ENCODE data around the gene SMIM36. TPM values are rescaled to one million over a fixed set of nuclear protein-coding genes. Genes with fewer than 3 reads are reported as not detected.
"Not testable (repeated sequence)": the region's sequence is repeated elsewhere in the genome, so short reads cannot be mapped to it uniquely, and the experiment has no call there.

SMIM36 gene
- total RNA-seq, 2 experiments from 2014 or later, result not detected

DNA sequence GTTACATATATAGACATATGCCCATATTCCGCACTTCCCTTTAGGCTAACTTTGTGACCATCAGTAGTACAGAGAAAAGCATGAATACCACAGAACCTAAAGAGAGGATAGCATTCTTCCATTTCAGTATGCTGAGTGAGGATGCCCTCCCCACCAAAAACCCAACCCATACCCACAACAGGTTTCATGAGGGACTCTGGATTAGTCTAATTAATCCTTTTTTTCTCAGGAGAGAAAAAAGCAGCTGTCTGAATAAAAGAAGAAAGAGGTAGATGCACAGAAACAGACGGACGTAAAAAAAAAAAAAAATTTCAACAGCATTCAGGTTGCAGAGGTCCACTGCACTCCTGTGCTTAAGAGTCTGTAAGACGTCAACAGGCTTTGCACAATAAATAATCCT lies 96.3 kb downstream of the SMIM36 start:
- ChIA-PET POLR2A (no interaction called here), CTCF (no interaction called here)
- H3K4me3 Mint-ChIP-seq, result no peak overlapping the region
- no peaks in the 10 kb centered on the region for H3K9me3 Mint-ChIP-seq
- intact Hi-C loops (cut with micrococcal nuclease), result no loop called here
- DNase-seq, result no peak
- peaks cover 38% of the 10 kb centered on the region for H3K4me1 Mint-ChIP-seq (ENCODE audit: low read depth)
- H3K27me3 Mint-ChIP-seq, result no peaks in the 10 kb centered on the region
- H3K36me3 Mint-ChIP-seq, result peaks cover 25% of the 10 kb centered on the region
- H3K27ac Mint-ChIP-seq, result no peak overlapping the region

DNA sequence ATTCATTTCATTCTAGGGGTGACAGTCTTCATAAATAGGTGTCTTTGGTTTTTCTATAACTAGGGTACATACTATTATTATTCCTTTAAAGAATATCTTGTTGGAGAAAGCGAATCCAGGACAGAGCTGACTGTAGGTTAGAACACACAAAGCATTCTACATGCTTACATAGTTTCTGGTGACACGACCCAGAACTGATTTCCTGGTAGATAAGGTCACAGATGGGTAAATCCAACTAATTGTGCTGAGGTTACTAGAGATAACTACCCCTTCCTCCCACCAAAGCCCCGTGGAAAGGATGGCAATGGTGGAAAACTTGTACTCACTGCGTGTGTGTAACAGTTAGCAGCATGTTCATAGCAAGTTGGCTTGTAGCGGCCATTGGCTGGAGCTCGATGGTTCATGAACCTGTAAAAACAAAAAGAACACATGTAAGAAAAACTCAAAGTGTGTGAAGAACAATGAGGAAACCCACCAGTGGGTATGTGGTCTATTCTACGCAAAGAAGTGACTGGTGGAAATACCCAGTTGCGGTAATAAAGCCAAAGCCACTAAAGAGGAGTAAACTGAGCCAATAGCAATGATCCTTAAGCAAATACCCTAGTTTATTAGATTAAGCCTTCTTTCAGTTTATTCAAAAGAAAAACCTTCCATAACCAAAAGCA lies 97.3 kb downstream of the SMIM36 start:
- H3K4me3 Mint-ChIP-seq, result no peak overlapping the region
- intact Hi-C loops (cut with micrococcal nuclease), result no loop called here
- H3K27ac Mint-ChIP-seq, result no peak overlapping the region
- no peaks in the 10 kb centered on the region for H3K9me3 Mint-ChIP-seq
- peaks cover 27% of the 10 kb centered on the region for H3K4me1 Mint-ChIP-seq (ENCODE audit: low read depth)
- H3K27me3 Mint-ChIP-seq, result no peaks in the 10 kb centered on the region
- H3K36me3 Mint-ChIP-seq, result peaks cover 33% of the 10 kb centered on the region
- ChIA-PET CTCF (no interaction called here), POLR2A (no interaction called here)
- DNase-seq, result no peak

DNA sequence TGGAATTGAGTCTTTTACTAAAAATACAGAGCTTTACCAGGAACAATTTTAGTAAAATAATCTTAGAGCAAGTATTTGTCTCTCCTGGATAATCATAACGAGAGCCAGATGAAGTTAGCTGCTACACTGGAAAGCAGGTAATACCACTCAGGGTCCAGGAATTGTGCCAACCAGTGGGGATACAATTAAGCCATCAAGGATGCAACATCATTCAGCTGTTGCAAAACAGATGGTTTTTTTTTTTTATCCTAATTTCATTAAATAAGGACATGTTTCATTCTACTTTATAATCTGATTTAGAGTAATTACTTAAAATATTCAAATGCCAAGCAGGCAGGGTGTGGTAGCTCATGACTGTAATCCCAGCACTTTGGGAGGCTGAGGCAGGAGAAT lies 99.8 kb downstream of the SMIM36 start:
- intact Hi-C loops (cut with micrococcal nuclease), result no loop called here
- H3K27me3 Mint-ChIP-seq, result no peaks in the 10 kb centered on the region
- no peak overlapping the region for H3K27ac Mint-ChIP-seq
- H3K9me3 Mint-ChIP-seq, result no peaks in the 10 kb centered on the region
- DNase-seq, result no peak
- ChIA-PET POLR2A (no interaction called here), CTCF (interaction anchor here (1.0 kb wide), 1 partner anchor 103 kb away, joined by 3 read pairs; no protein-coding TSS in a partner anchor)
- peaks cover 42% of the 10 kb centered on the region for H3K36me3 Mint-ChIP-seq
- peaks cover 7% of the 10 kb centered on the region for H3K4me1 Mint-ChIP-seq (ENCODE audit: low read depth)
- H3K4me3 Mint-ChIP-seq, result no peak overlapping the region

DNA sequence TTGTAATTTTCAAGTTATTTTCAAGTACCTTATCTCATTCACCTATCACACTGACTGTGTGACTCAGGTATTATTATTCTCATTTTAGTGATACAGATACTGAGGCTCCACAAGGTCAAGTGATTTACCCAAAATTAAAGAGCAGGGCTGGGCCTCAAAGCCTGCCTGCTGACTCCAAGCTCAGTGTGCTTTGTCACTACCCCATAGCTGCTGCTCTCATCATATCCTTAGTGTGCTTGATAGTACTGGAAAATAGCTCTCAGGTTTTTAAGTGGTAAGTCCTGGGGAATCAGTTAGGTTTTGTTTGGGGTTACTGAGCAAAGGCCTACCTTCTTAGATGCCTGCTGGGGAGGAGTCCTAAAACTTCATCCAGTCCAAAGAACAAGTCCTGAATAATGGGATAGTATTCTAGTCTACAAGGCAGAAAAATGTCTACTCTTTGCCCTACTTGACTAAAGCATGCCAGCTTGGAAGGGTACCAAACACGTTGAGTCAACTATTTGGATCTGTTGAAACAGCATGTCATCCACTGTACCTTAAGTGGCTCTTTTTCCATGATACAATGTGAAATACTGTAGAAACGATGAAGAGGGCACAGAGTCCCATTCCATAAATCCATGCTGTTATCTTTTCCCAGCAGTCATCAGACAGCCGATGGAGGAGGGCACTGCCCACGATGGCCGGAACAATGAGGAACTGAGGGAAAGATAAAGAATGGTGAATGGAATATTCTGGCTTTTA lies 100.4 kb downstream of the SMIM36 start:
- Mint-ChIP-seq H3K9me3 (no peaks in the 10 kb centered on the region), H3K4me1 (ENCODE audit: low read depth) (peaks cover 5% of the 10 kb centered on the region), H3K36me3 (peaks cover 42% of the 10 kb centered on the region), H3K4me3 (no peak overlapping the region), H3K27me3 (no peaks in the 10 kb centered on the region), H3K27ac (no peak overlapping the region)
- CTCF ChIA-PET, result interaction anchor here (1.0 kb wide), 1 partner anchor 103 kb away, joined by 3 read pairs; no protein-coding TSS in a partner anchor
- POLR2A ChIA-PET, result no interaction called here
- no peak for DNase-seq
- intact Hi-C loops (cut with micrococcal nuclease), result no loop called here

DNA sequence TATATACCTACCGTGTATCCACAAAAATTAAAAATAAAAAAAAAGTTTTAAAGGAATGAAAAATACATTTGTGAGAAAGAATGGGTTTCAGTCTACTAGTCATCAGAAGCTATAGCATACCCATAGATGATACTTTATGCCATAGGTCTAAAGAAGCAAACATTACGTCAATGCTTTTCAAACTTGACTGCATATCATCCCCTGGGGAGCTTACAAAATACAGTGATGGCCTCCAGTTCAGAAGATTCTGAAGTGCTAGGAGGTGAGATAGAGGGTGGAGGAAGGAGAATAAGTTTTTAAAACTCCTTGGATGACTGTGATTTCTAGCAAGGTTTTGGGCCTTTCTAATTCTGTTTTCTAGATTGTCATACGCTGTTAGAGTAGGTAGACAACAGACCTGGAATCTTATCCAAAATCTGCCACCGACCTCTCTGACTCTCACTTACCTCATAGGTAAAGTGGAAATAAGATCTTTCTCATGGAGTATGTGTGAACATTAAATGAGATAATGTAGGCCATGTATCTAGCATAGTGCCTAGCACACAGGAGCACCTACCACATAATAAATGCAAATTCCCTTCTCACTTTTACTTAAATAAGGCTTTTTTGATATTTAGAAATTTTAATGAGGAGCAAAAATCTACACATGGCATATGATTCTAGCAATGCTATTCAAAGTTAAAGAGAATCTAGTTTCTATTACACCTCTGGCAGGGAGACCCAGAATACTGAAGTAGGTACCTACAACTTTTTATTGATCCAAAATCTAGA lies 102.0 kb downstream of the SMIM36 start:
- intact Hi-C loops (cut with micrococcal nuclease), result no loop called here
- Mint-ChIP-seq H3K36me3 (peaks cover 51% of the 10 kb centered on the region), H3K27me3 (no peaks in the 10 kb centered on the region), H3K27ac (no peak overlapping the region), H3K9me3 (no peaks in the 10 kb centered on the region), H3K4me1 (ENCODE audit: low read depth) (no peaks in the 10 kb centered on the region), H3K4me3 (no peak overlapping the region)
- ChIA-PET CTCF (no interaction called here), POLR2A (no interaction called here)
- DNase-seq, result no peak

DNA sequence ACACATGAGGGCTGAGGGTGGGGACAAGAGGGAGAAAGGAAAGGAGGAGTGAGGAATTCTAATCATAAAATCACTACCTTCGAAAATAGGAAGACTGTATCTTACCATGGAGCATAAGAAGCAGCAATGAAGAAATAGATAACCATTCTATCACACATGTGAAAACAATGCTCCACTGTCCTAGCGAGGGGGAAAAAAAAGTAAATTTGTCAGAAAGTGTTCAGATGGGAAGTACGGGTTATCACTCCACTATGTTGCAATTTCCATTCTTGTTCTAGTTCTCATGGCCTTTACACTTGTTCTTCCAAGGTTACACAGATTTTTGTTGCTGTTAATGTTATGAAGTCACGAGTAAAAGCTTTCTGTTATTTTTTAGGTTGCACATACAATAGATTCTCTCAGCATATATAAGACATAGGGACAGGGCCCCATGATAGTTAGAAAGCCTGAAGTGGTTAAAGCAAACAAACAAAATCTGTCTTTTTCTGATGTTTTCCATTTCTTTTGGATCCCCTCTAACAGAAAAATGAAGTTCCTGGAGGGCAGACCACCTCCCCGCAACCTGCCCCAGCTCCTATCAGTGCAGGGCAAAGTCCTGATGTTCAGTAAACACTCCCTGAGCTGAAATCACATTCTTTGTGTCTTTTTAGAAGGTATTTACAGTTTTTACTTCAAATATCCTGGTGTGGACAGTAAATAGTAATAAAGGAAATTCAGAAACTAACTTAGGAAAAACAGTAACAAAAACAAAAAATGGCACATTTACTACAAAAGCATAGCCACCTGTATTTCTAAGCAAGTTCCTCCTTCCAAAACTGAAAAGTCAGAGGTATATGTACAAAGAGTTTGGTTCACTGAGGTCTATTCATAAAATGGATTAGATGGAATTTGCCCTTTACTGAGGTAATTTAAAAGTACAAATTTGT lies 103.3 kb downstream of the SMIM36 start:
- intact Hi-C loops (cut with micrococcal nuclease), result no loop called here
- ChIA-PET CTCF (no interaction called here), POLR2A (no interaction called here)
- peaks cover 46% of the 10 kb centered on the region for H3K36me3 Mint-ChIP-seq
- H3K27me3 Mint-ChIP-seq, result no peaks in the 10 kb centered on the region
- DNase-seq, result no peak
- H3K4me1 Mint-ChIP-seq (ENCODE audit: low read depth), result no peaks in the 10 kb centered on the region
- no peak overlapping the region for H3K4me3 Mint-ChIP-seq
- H3K27ac Mint-ChIP-seq, result no peak overlapping the region
- H3K9me3 Mint-ChIP-seq, result no peaks in the 10 kb centered on the region

DNA sequence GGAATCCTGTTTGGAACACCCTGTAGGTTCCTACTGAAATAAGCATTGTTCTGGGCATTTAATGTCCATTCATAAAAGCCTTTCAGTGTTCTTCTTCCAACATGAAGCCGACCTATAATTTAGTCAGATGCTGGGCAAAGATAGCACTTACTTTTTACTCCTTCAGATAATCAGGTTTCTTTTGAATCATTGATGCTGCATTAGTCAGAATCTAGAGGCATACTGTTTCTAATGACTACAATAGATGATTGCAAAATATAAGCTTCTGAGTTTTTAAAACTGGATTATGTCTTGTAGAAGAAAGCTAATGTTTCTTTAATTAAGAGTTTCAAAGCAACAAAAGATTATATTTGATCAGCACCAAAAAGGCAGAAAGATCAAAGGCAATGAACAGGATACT lies 105.7 kb downstream of the SMIM36 start:
- no peak overlapping the region for H3K4me3 Mint-ChIP-seq
- H3K4me1 Mint-ChIP-seq (ENCODE audit: low read depth), result no peaks in the 10 kb centered on the region
- H3K27me3 Mint-ChIP-seq, result no peaks in the 10 kb centered on the region
- ChIA-PET POLR2A (no interaction called here), CTCF (interaction anchor here (0.9 to 1.3 kb wide), 2 partner anchors 17 to 109 kb away, joined by 3 to 4 read pairs; no protein-coding TSS in a partner anchor)
- H3K9me3 Mint-ChIP-seq, result no peaks in the 10 kb centered on the region
- no peak for DNase-seq
- H3K36me3 Mint-ChIP-seq, result peaks cover 41% of the 10 kb centered on the region
- intact Hi-C loops (cut with micrococcal nuclease), result no loop called here
- H3K27ac Mint-ChIP-seq, result no peak overlapping the region

DNA sequence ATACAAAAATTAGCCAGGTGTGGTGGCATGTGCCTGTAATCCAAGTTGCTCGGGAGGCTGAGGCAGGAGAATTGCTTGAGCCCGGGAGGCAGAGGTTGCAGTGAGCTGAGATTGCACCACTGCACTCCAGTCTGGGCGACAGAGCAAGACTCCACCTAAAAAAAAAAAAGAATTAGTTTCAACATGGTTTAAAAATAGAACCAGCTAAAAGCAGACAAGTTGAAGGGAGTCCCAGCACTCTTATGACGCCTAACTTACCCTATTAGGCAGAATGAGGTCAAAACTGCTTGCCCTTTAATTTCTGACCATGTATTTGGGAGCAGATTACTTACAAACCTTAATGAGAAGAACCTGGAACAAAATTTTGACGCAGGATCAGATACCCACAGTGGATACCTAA lies 107.1 kb downstream of the SMIM36 start:
- intact Hi-C loops (cut with micrococcal nuclease); POLR2A ChIA-PET; H3K4me3 Mint-ChIP-seq; H3K9me3 Mint-ChIP-seq; DNase-seq; H3K4me1 Mint-ChIP-seq (ENCODE audit: low read depth); H3K27me3 Mint-ChIP-seq; H3K27ac Mint-ChIP-seq; CTCF ChIA-PET: not testable (repeated sequence)
- peaks cover 30% of the 10 kb centered on the region for H3K36me3 Mint-ChIP-seq

DNA sequence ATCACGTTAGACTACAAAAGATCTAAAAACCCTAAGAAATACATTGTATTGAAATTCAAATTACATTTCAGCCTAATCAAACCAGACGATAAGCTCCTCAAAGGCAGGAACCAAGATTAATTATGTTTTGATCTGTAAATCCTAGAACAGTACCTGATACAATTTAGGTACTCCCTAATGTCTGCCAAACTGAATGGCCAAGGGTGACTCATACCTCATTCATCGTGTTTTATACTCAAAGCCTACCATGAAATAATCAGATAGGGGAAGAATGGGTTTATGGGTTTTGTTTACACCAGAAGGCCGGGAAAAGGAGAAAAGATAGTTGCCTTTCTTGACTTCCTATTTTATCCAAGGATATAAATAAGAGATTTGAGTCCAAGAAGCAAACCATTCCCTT lies 108.9 kb downstream of the SMIM36 start:
- no peak for DNase-seq
- intact Hi-C loops (cut with micrococcal nuclease), result no loop called here
- H3K9me3 Mint-ChIP-seq, result no peaks in the 10 kb centered on the region
- POLR2A ChIA-PET, result no interaction called here
- H3K27ac Mint-ChIP-seq, result no peak overlapping the region
- CTCF ChIA-PET, result no interaction called here
- H3K27me3 Mint-ChIP-seq, result no peaks in the 10 kb centered on the region
- no peak overlapping the region for H3K4me3 Mint-ChIP-seq
- peaks cover 26% of the 10 kb centered on the region for H3K36me3 Mint-ChIP-seq
- no peaks in the 10 kb centered on the region for H3K4me1 Mint-ChIP-seq (ENCODE audit: low read depth)

Other genes starting within 250 kb of the SMIM36 start
- gene HLF, start 246.5 kb downstream of the SMIM36 start, total RNA-seq, result 1 to 10 TPM; 3.4 to 3.5 TPM
- gene MMD, start 89.6 kb downstream of the SMIM36 start, total RNA-seq, result 10 to 100 TPM; 22.1 to 24.2 TPM
- gene TMEM100, start 211.4 kb upstream of the SMIM36 start, total RNA-seq, result not detected
- 1 to 10 TPM; 9.3 to 9.8 TPM for gene PCTP, start 239.6 kb upstream of the SMIM36 start, total RNA-seq